Activated T-cell treated with anti-CD3 and anti-CD28 coated beads for 48 hours (primary cell): ENCODE results near the gene THBS4.
A peak's percentile ranks its signal among the peaks of the same experiment; 100 is the strongest.
"Not testable (repeated sequence)": the region's sequence is repeated elsewhere in the genome, so short reads cannot be mapped to it uniquely, and the experiment has no call there.

Experiments
- DNase-seq: peaks from one replicate; pipeline ENCODE4 v3.0.0-alpha.2; 2020; ENCODE audit warnings: low read depth

Gene THBS4

GRCh38 chr5:80076131-80077050, 41.2 kb downstream of the THBS4 start:
- no peak for DNase-seq

GRCh38 chr5:80077051-80077714, 42.0 kb downstream of the THBS4 start:
- no peak for DNase-seq

- DNase-seq, result no peak
These were observed 43.8 kb downstream of the THBS4 start for GRCh38 chr5:80078921-80079320.

GRCh38 chr5:80082281-80082680, 47.1 kb downstream of the THBS4 start:
- no peak for DNase-seq

- peak; percentile 73 for DNase-seq
These were observed 47.6 kb downstream of the THBS4 start for GRCh38 chr5:80082731-80083100.

- DNase-seq, result no peak
These were observed 48.1 kb downstream of the THBS4 start for GRCh38 chr5:80083101-80083890.

GRCh38 chr5:80090884-80091166, 55.7 kb downstream of the THBS4 start:
- no peak for DNase-seq

GRCh38 chr5:80091792-80092192, 56.6 kb downstream of the THBS4 start:
- not testable (repeated sequence) for DNase-seq

- DNase-seq, result no peak
These were observed 57.4 kb downstream of the THBS4 start for GRCh38 chr5:80092486-80093107.

GRCh38 chr5:80093796-80094195, 58.6 kb downstream of the THBS4 start:
- DNase-seq, result no peak

GRCh38 chr5:80094236-80094738, 59.1 kb downstream of the THBS4 start:
- no peak for DNase-seq

GRCh38 chr5:80097451-80097850, 62.3 kb downstream of the THBS4 start:
- DNase-seq, result no peak

- DNase-seq, result no peak
These were observed 66.8 kb downstream of the THBS4 start for GRCh38 chr5:80101993-80102392.

GRCh38 chr5:80103371-80103770, 68.2 kb downstream of the THBS4 start:
- no peak for DNase-seq

- no peak for DNase-seq
These were observed 70.7 kb downstream of the THBS4 start for GRCh38 chr5:80105698-80106439.

- DNase-seq, result no peak
These were observed 71.8 kb downstream of the THBS4 start for GRCh38 chr5:80106916-80107315.

GRCh38 chr5:80109646-80110478, 74.7 kb downstream of the THBS4 start:
- DNase-seq, result no peak

- not testable (repeated sequence) for DNase-seq
These were observed 76.3 kb downstream of the THBS4 start for GRCh38 chr5:80111376-80111990.

GRCh38 chr5:80114860-80115259, 79.7 kb downstream of the THBS4 start:
- DNase-seq, result no peak

- no peak for DNase-seq
These were observed 80.9 kb downstream of the THBS4 start for GRCh38 chr5:80116000-80116399.
